ENCODE data around the gene MOSPD3. TPM values are rescaled to one million over a fixed set of nuclear protein-coding genes. Genes with fewer than 3 reads are reported as not detected.

The MOSPD3 gene
- total and polyA plus RNA-seq, 2 of the 8 experiments (the other 6 are each of a cell fraction or from before 2014, with no cell fraction given) = 20.7 to 21.4 TPM

- Histone ChIP-seq H4K8ac (ENCODE audit: extremely low read depth, insufficient read depth, low read length) (no peak overlapping the region), H4K20me1 (replicated peaks in 1 of 2; ENCODE audit: control insufficient read depth in 1 of 2, insufficient read depth in 2 of 2, low read length in 2 of 2) (no peaks in the 10 kb centered on the region), H2AK5ac (ENCODE audit: low read depth, low read length) (no peak overlapping the region; the same call in 1 of the 2 replicates), H3K4me1 (replicated peaks in 1 of 4; ENCODE audit: control insufficient read depth in 3 of 4, insufficient read depth in 4 of 4, low read length in 3 of 4) (peaks cover 0 to 29% (median 16%) of the 10 kb centered on the region in 4 experiments; a peak in 6 of 7 replicates), H2BK5ac (ENCODE audit: low read depth, low read length) (no peak overlapping the region), H3K4ac (replicated peaks; ENCODE audit: insufficient read length, low read depth, low read length) (no peak overlapping the region), H2BK15ac (ENCODE audit: low read length) (no peak overlapping the region), H3K4me3 (ENCODE audit: extremely low read depth in 1 of 4, insufficient read depth in 2 of 4, low read depth in 3 of 4, low read length in 4 of 4) (no peak overlapping the region), H3K9ac (replicated peaks in 1 of 4; ENCODE audit: extremely low read depth in 1 of 4, low read depth in 3 of 4, low read length in 3 of 4) (no peak overlapping the region), H2AFZ (ENCODE audit: low read length) (no peak overlapping the region), H3K27ac (ENCODE audit: low read depth, low read length) (no peak overlapping the region), H3K4me2 (ENCODE audit: insufficient read depth in 1 of 2, low read depth in 2 of 2, low read length in 2 of 2) (peak overlapping the region; percentile 7 to 40; a peak in 1 of 4 replicates), H3K9me3 (ENCODE audit: insufficient read depth in 2 of 2, low read depth in 1 of 2, low read length in 1 of 2) (no peaks in the 10 kb centered on the region), H2BK20ac (ENCODE audit: low read length) (no peak overlapping the region), H2BK120ac (replicated peaks; ENCODE audit: low read depth, low read length) (no peak overlapping the region), H3K14ac (ENCODE audit: insufficient read length) (no peak overlapping the region), H4K5ac (ENCODE audit: insufficient read length, low read depth, low read length) (no peak overlapping the region), H3K18ac (ENCODE audit: extremely low read depth, low read length) (no peak overlapping the region), H3K23me2 (ENCODE audit: low read depth, low read length) (peaks cover 2% of the 10 kb centered on the region; the same call in 1 of the 2 replicates), H2BK12ac (ENCODE audit: low read depth, low read length) (no peak overlapping the region; the same call in 1 of the 2 replicates), H3K79me1 (ENCODE audit: low read depth, low read length) (no peaks in the 10 kb centered on the region), H3K36me3 (ENCODE audit: control insufficient read depth in 2 of 4, insufficient read depth in 4 of 4, low read length in 3 of 4) (no peaks in the 10 kb centered on the region), H3K23ac (ENCODE audit: insufficient read length) (no peak overlapping the region), H3K56ac (replicated peaks; ENCODE audit: insufficient read length, low read depth, low read length) (no peak overlapping the region), H3K27me3 (replicated peaks in 1 of 4; ENCODE audit: control insufficient read depth in 3 of 4, extremely low read depth in 1 of 4, insufficient read depth in 3 of 4, low read length in 3 of 4) (no peaks in the 10 kb centered on the region), H4K91ac (replicated peaks; ENCODE audit: insufficient read length, low read length) (no peak overlapping the region), H3K79me2 (ENCODE audit: control insufficient read depth in 1 of 2, insufficient read depth in 2 of 2, low read length in 2 of 2) (no peaks in the 10 kb centered on the region)
- CTCF ChIA-PET (ENCODE audit: partially characterized antibody) = interaction anchor here (0.6 to 1.9 kb wide), 15 partner anchors 8 to 453 kb away, joined by 3 to 13 read pairs (median 3); no protein-coding TSS in a partner anchor
- POLR2A ChIA-PET (ENCODE audit: partially characterized antibody) = interaction anchor here (0.6 to 2.0 kb wide), 6 partner anchors 13 to 185 kb away, joined by 3 to 5 read pairs (median 4); partner anchors contain the start of gene ACTL6B
- WGBS, 2 experiments (ENCODE audit: extremely low coverage in 1 of 2, insufficient coverage in 1 of 2, insufficient read length in 1 of 2, insufficient replicate concordance in 2 of 2, low coverage in 1 of 2, low lambda C conversion rate in 2 of 2, missing lambda C conversion rate in 1 of 2) = 90% methylated on average over 10 of the region's 10 CpGs; no CpG with 5 or more reads in 1 of the 2 experiments
- no peak for FAIRE-seq
- no peak for DNase-seq (ENCODE audit: low read depth in 1 of 2, low spot score in 2 of 2)
- TF ChIP-seq BRCA1 (IDR thresholded peaks at IDR 0.05; ENCODE audit: low read depth, low read length) (no peak), SIN3A (conservative IDR thresholded peaks at IDR 0.05 in 1 of 2, IDR thresholded peaks at IDR 0.05 in 1 of 2; ENCODE audit: low read depth in 1 of 2, low read length in 2 of 2) (no peak), GTF2F1 (IDR thresholded peaks at IDR 0.05; ENCODE audit: borderline replicate concordance, low read depth, low read length) (no peak), KDM1A (IDR thresholded peaks at IDR 0.05; ENCODE audit: borderline replicate concordance, low read length) (no peak), CTBP2 (IDR thresholded peaks at IDR 0.05; ENCODE audit: borderline replicate concordance, insufficient read depth, insufficient read length, low read length) (no peak), EZH2 (IDR thresholded peaks at IDR 0.05; ENCODE audit: low read depth, low read length, severe bottlenecking) (no peak), SP2 (IDR thresholded peaks at IDR 0.05; ENCODE audit: low read length) (no peak)
- TF ChIP-seq, protein P1, sequence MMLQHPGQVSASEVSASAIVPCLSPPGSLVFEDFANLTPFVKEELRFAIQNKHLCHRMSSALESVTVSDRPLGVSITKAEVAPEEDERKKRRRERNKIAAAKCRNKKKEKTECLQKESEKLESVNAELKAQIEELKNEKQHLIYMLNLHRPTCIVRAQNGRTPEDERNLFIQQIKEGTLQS (IDR thresholded peaks at IDR 0.05; ENCODE audit: insufficient read depth, low read depth, low read length) = no peak
Observed at GRCh38 chr7:100641860-100642533, 29.7 kb downstream of the MOSPD3 start.
